A673 (cell line): ENCODE data around the gene TMEM270. TPM values are rescaled to one million over a fixed set of nuclear protein-coding genes. Genes with fewer than 3 reads are reported as not detected.

Experiments
- BruUV-seq: library from RNA; stranded (reverse); fragments of 400-500 nt; replicated peaks from 2 replicates; lab custom pipeline; 2021; lab: Mats Ljungman, UMichigan
- CTCF ChIA-PET: fragments of 300-600 bp; sonication (Branson Sonifier 250); formaldehyde crosslinking; loops from one replicate; lab custom pipeline; 2022; ENCODE audit warnings: antibody characterized with exemption; lab: Charles Lee
- POLR2A ChIA-PET: fragments of 300-600 bp; sonication (Branson Sonifier 250); formaldehyde crosslinking; loops from one replicate; lab custom pipeline; 2022; ENCODE audit warnings: antibody characterized with exemption; ENCODE audit not compliant: low non-redundant PET; lab: Charles Lee
- DNase-seq: peaks from one replicate; pipeline ENCODE4 v3.0.0-alpha.2; 2015; ENCODE audit warnings: low spot score
- H3K27ac ChIP-seq: fragments of 200-600 bp; sonication (generic); 2 replicates; pipeline ENCODE4 v1.5.1; 2016; ENCODE audit warnings: mixed run types, low read depth, mild to moderate bottlenecking, mixed read lengths, antibody characterized with exemption, low read length; ENCODE audit not compliant: poor library complexity, severe bottlenecking
- H3K27me3 ChIP-seq: fragments of 200-600 bp; sonication (generic); replicated peaks from 2 replicates; pipeline ENCODE4 v1.6.1; 2017; ENCODE audit warnings: mixed run types, low read depth, mild to moderate bottlenecking, mixed read lengths, antibody characterized with exemption, low read length; ENCODE audit not compliant: insufficient read depth, poor library complexity
- H3K36me3 ChIP-seq: fragments of 200-600 bp; sonication (generic); 2 replicates; pipeline ENCODE4 v1.6.1; 2016; ENCODE audit warnings: mixed run types, mild to moderate bottlenecking, mixed read lengths, antibody characterized with exemption, low read length; ENCODE audit not compliant: insufficient read depth, poor library complexity, severe bottlenecking
- H3K4me1 ChIP-seq: fragments of 200-600 bp; sonication (generic); 2 replicates; pipeline ENCODE4 v1.6.1; 2017; ENCODE audit warnings: mixed run types, mild to moderate bottlenecking, mixed read lengths, antibody characterized with exemption, low read length; ENCODE audit not compliant: insufficient read depth, poor library complexity, severe bottlenecking
- H3K4me3 ChIP-seq: fragments of 200-600 bp; sonication (generic); 2 replicates; pipeline ENCODE4 v1.5.1; 2016; ENCODE audit warnings: low read depth, mixed run types, mild to moderate bottlenecking, mixed read lengths, low read length; ENCODE audit not compliant: poor library complexity, severe bottlenecking
- H3K9me3 ChIP-seq: fragments of 200-600 bp; sonication (generic); 2 replicates; pipeline ENCODE4 v1.6.1; 2016; ENCODE audit warnings: mixed run types, low read depth, mild to moderate bottlenecking, mixed read lengths, antibody characterized with exemption, low read length; ENCODE audit not compliant: poor library complexity, severe bottlenecking
- EZH2 ChIP-seq: fragments of 200-600 bp; sonication (generic); IDR thresholded peaks from 2 replicates; pipeline ENCODE4 v1.6.1; 2017; ENCODE audit warnings: borderline replicate concordance, low read depth, mild to moderate bottlenecking, mixed read lengths, antibody characterized with exemption, low read length; ENCODE audit not compliant: poor library complexity, severe bottlenecking
- intact Hi-C: fragments of 100-400 bp; cut with micrococcal nuclease; formaldehyde crosslinking; loops from one replicate; pipeline ENCODE4 v1.10.0; 2022; ENCODE audit not compliant: unreplicated experiment
- total RNA-seq: library from RNA; stranded (reverse); gene quantifications from 2 replicates; pipeline ENCODE4 v1.2.3, GENCODE V29; 2021
- TF ChIP-seq, protein P1 (sequence below): fragments of 300-800, 200-600 bp; sonication (generic); conservative IDR thresholded peaks from 2 replicates; pipeline ENCODE4 v1.5.1; 2017; ENCODE audit warnings: low read depth, mild to moderate bottlenecking, antibody characterized with exemption, low read length, moderate library complexity, mixed read lengths

Gene TMEM270
- total RNA-seq, 1 experiment from 2014 or later: not detected

DNA sequence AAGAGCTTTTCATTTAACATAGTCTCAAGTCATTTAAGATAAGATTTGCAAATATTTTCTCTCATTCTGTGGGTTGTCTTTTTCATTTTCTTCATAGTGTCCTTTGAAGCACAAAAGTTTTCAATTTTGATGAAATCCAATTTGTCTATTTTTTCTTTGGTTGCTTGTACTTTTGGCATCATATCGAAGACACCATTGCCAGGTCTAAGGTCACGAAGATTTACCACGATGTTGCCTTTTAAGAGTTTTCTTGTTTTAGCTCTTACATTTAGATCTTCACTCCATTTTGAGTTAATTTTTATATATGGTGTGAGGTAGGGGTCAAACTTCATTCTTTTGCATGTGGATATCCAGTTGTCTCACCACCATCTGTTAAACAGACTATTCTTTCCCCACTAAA is 34.7 kb downstream of the TMEM270 start:
- no peak overlapping the region for H3K4me3 ChIP-seq
- ChIA-PET POLR2A (no interaction called here), CTCF (no interaction called here)
- no peaks in the 10 kb centered on the region for H3K36me3 ChIP-seq
- TF ChIP-seq, protein P1, sequence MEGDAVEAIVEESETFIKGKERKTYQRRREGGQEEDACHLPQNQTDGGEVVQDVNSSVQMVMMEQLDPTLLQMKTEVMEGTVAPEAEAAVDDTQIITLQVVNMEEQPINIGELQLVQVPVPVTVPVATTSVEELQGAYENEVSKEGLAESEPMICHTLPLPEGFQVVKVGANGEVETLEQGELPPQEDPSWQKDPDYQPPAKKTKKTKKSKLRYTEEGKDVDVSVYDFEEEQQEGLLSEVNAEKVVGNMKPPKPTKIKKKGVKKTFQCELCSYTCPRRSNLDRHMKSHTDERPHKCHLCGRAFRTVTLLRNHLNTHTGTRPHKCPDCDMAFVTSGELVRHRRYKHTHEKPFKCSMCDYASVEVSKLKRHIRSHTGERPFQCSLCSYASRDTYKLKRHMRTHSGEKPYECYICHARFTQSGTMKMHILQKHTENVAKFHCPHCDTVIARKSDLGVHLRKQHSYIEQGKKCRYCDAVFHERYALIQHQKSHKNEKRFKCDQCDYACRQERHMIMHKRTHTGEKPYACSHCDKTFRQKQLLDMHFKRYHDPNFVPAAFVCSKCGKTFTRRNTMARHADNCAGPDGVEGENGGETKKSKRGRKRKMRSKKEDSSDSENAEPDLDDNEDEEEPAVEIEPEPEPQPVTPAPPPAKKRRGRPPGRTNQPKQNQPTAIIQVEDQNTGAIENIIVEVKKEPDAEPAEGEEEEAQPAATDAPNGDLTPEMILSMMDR: no peak
- TF ChIP-seq EZH2: no peak
- H3K9me3 ChIP-seq: no peaks in the 10 kb centered on the region
- no peak overlapping the region for H3K27ac ChIP-seq
- no peak for DNase-seq
- H3K4me1 ChIP-seq: no peaks in the 10 kb centered on the region
- BruUV-seq: no TSS peak
- intact Hi-C loops: no loop called here
- H3K27me3 ChIP-seq: no peaks in the 10 kb centered on the region

DNA sequence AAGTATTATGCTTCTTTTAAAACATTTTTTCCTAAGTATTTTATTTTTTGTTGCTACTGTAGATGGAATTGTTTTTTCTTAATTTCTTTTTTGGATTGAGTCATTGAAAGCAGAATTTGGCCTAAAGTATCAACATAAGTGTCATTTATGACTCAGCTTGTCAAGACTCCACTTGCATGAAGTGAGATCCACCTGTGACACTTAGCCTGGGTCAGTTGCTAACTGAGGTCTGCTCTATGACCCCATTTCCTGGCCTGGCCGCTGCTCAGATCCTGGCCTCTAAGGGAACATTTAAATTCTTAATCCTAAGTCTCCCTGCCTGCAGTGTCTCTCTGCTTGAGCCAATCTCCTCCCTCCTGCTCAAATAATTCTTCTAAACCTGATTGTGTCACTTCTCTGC is 35.5 kb downstream of the TMEM270 start:
- Histone ChIP-seq H3K4me1 (no peaks in the 10 kb centered on the region), H3K27me3 (no peaks in the 10 kb centered on the region), H3K36me3 (no peaks in the 10 kb centered on the region), H3K4me3 (no peak overlapping the region), H3K9me3 (no peaks in the 10 kb centered on the region), H3K27ac (no peak overlapping the region)
- DNase-seq: no peak
- BruUV-seq: no TSS peak
- no peak for TF ChIP-seq EZH2
- TF ChIP-seq, protein P1: no peak
- CTCF ChIA-PET: no interaction called here
- POLR2A ChIA-PET: no interaction called here
- intact Hi-C loops: no loop called here

DNA sequence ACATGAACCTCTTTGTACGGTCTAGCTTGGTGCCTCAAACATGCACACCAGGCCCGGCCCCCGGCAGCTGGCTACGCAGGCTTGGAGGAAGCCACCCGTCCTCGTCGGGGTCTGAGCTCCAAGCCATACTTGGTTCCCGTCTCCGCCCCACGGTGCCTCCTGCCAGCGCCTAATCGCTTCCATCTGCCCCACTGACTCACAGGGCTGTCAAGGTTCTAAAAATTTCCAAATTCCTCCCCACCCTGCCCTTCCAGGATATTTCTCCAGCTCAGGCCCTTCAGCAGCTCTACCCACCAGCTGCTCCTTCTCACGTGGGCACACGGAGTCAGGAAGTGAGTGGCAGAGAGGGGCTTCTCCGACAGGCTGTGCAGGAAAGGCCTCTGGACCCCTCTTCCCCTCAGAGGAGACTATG is 38.8 kb downstream of the TMEM270 start:
- intact Hi-C loops: no loop called here
- no peaks in the 10 kb centered on the region for H3K4me1 ChIP-seq
- no peaks in the 10 kb centered on the region for H3K27me3 ChIP-seq
- BruUV-seq: no TSS peak
- DNase-seq: peak; percentile 73
- no peak overlapping the region for H3K4me3 ChIP-seq
- CTCF ChIA-PET: no interaction called here
- H3K36me3 ChIP-seq: no peaks in the 10 kb centered on the region
- no peak overlapping the region for H3K27ac ChIP-seq
- POLR2A ChIA-PET: no interaction called here
- H3K9me3 ChIP-seq: no peaks in the 10 kb centered on the region
- TF ChIP-seq, protein P1: no peak
- no peak for TF ChIP-seq EZH2
